ENCODE results near the gene KLHL22.

- TF ChIP-seq EZH2 (IDR thresholded peaks at IDR 0.05; ENCODE audit: low read length, unreplicated experiment): no peak
- TF ChIP-seq, protein P1, sequence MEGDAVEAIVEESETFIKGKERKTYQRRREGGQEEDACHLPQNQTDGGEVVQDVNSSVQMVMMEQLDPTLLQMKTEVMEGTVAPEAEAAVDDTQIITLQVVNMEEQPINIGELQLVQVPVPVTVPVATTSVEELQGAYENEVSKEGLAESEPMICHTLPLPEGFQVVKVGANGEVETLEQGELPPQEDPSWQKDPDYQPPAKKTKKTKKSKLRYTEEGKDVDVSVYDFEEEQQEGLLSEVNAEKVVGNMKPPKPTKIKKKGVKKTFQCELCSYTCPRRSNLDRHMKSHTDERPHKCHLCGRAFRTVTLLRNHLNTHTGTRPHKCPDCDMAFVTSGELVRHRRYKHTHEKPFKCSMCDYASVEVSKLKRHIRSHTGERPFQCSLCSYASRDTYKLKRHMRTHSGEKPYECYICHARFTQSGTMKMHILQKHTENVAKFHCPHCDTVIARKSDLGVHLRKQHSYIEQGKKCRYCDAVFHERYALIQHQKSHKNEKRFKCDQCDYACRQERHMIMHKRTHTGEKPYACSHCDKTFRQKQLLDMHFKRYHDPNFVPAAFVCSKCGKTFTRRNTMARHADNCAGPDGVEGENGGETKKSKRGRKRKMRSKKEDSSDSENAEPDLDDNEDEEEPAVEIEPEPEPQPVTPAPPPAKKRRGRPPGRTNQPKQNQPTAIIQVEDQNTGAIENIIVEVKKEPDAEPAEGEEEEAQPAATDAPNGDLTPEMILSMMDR (conservative IDR thresholded peaks at IDR 0.05; ENCODE audit: low read depth, low read length): no peak
Observed at GRCh38 chr22:20438427-20438677, 57.2 kb downstream of the KLHL22 start.

All from PC-3 (cell line).